GM21528 (cell line): ENCODE results near the gene RNF31.

Experiments used
- ATAC-seq: cut with Tn5 transposase; IDR thresholded peaks from one replicate; pipeline ENCODE4 v1.9.1; 2021; ENCODE audit warnings: mild to moderate bottlenecking, moderate library complexity; ENCODE audit not compliant: unreplicated experiment, low FRiP score

The RNF31 gene

DNA sequence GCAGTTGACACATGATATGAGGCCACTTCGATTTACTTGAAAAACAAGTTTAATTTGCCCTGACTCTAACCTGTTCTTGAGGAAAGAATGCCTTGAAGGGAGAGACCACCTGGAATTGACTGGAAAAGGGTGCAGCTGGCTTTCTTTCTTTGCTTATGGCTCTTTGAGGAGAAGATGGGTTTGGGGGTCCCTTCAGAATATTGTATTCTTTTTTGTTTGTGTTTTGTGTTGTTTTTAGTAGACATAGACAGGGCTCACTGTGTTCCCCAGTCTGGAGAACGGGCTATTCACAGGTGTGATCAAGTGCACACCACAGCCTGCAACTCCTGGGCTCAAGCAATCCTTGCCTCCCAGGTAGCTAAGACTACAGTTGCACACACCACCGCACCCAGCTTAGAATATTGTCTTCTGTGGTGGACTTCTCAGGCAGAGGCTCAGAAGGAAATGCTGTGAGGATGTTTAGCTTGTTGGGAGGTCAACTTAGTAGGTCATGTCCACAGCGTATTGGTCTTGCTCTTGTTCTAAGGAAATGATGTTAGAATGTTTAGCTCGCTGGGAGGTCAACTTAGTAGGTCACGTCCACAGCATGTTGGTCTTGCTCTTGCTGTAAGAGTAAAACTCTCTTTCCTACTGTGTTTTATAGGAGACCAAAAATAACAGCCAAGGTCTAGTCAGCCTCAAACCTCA is 31.0 kb upstream of the RNF31 start:
- ATAC-seq = no peak

DNA sequence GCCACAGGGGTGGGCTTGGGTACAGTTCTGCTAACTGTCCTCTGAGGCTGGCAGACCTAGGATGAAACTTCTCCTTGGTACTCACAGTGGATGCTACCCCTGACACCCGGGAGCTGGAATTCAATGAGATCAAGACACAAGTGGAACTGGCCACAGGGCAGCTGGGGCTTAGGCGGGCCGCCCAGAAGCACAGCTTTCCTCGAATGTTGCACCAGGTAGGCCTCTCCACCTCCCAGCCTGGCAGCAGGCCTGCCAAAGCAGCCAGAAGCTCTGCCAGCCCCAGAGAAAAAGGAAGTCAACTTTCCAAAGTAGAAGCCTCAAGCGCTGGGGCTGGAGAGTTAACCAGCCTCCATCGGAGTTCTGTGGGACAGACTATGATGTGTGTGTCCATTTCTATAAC is 30.1 kb upstream of the RNF31 start:
- ATAC-seq = no peak

DNA sequence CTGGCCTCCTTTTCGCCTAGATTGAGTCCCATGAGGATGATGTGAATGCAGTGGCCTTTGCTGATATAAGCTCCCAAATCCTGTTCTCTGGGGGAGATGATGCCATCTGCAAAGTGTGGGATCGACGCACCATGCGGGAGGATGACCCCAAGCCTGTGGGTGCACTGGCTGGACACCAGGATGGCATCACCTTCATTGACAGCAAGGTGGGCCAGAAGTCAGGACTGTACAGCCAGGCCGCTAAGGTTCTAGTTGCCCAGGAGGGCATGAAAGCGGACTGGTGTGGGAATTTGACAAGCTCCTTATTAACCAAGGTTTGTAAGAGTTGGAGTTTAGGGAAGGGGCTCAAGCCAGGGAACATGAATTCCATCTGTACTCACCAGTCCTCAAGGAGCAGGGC is 27.6 kb upstream of the RNF31 start:
- ATAC-seq = no peak

DNA sequence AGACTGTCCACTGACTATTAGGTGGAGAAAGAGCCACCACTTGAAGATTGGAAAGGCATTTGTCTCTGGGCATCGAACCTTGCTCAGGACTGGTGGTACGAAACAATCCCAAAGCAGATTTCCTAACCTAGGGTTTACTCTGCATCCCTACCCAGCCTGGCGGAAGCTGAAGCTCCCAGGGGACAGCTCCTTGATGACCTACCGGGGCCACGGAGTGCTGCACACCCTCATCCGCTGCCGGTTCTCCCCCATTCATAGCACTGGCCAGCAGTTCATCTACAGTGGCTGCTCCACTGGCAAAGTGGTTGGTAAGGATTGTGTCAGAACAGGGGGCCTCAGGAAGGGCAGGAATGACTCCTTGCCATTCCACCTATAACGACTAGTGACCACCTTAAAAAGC is 26.1 kb upstream of the RNF31 start:
- ATAC-seq = no peak

DNA sequence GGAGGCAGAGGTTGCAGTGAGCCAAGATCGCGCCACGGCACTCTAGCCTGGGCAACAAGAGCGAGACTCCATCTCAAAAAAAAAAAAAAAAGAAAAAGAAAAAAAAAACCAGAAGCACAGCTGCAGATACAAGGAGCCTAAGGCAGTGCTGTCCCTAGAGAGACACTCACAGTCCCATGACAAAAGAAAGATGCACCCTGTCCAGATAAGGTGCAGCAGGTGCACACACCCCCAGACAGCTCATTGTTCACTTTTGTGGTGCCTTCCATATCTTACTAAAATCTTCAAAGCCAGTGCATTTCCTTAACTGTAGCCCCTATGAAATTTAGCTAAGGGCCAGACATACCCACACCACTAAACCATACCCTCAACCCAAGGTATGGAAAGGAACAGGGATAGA is 24.9 kb upstream of the RNF31 start:
- ATAC-seq = no peak

DNA sequence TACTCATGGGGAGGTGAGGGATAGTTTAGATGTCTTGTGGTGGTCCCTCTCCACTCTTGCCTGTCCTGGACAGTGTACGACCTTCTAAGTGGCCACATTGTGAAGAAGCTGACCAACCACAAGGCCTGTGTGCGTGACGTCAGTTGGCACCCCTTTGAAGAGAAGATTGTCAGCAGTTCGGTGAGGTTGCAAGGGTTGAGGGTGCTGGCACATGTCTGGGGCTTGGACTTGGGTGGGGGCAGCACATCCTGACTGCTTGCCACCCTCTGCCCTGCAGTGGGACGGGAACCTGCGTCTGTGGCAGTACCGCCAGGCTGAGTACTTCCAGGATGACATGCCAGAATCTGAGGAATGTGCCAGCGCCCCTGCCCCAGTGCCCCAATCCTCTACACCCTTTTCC is 24.4 kb upstream of the RNF31 start:
- no peak for ATAC-seq

DNA sequence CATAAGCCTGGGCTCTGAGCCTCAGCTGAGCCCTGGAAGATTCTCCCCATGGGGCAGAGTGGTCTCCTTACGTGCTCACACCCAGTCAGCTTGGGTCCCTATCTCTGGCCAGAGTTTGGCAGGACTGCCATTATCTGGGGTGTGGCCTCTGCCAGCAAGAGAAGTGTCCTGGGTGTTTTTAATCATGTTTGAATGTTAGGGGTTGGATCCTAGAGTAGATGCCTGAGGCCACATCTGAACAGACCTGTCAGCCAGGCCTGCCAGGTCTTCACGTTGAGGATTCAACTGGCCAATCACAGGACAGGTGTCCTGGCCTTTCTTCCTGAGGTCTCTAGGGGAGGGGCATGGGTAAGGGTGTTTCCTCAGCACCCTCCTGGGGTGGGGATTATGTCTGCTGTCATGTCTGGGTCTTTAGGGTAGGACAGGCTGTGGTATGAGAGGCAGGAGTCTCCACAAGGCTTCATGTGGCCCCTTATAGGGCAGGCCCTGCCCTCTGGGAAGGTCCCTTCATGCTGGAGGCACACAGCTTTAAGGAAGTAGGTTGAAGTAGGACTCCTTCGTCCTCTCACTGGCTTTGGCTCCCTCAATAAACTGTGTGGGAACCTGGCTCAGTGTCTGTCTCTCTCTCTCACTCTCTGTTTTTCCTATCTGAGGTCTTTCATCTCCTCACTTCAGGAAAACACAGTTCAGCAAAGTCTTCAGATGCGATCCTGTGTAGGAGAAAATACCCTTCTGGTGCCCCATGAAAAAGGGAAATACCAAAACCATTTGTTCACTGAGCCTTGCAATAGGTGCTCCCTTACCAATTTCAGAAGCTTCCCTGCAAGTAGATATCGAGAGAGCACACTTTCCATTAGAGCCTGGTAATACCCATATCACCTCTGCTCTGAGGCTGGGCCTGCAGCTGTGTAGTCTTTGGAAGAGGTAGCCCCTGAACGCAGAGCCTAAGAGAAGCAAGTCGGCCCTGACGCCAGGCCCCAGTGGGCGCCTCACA is 23.6 kb upstream of the RNF31 start:
- no peak for ATAC-seq

DNA sequence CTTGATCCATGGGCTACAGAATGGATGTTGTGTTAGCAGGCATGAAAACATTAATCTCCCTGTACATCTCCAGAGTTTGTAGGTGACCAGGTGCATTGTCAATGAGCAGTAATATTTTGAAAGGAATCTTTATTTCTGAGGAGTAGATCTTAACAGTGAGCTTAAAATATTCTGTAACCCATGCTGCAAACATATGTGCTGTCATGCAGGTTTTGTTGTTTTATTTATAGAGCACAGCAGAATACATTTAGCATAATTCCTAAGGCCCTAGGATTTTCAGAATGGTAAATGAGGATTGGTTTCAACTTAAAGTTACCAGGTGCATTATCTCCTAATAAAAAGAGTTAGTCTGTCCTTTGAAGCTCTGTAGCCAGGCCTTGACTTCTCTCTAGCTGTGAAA is 20.4 kb upstream of the RNF31 start:
- ATAC-seq = no peak

DNA sequence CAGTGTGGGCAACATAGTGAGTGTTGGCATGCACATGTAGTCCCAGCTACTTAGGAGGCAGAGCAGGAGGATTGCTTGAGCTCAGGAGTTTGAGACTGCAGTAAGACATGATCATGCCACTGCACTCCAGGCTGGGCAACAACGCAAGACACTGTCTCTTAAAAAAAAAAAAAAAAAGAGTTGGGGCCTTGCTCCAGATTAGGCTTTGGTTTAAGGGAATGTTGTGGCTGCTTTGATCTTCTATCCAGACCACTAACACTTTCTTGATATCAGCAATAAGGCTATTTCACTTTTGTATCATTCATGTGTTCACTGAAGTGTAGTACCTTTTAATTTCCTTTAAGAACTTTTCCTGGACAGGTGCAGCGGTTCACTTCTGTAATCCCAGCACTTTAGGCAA is 19.6 kb upstream of the RNF31 start:
- no peak for ATAC-seq

DNA sequence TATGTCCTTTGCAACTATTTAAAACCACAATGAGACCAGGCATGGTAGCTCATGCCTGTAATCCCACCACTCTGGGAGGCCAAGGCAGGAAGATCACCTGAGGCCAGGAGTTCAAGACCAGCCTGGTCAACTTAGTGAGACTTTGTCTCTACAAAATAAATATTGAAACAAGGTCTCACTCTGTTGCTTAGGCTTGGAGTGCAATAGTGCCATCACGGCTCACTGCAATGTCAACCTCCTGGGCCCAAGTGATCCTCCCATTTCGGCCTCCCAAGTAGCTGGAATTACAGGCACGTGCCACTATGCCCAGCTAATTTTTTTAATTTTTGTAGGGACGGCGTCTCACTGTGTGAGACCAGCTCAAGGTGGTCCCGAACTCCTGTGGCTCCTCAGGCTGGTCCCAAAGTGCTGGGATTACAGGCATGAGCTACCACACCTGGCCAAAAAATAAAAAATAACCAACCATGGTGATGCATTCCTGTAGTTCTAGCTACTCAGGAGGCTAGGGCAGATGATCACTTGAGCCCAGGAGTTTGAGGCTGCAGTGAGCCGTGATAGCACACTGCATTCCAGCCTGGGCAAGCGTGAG is 17.8 kb upstream of the RNF31 start:
- ATAC-seq = no peak

DNA sequence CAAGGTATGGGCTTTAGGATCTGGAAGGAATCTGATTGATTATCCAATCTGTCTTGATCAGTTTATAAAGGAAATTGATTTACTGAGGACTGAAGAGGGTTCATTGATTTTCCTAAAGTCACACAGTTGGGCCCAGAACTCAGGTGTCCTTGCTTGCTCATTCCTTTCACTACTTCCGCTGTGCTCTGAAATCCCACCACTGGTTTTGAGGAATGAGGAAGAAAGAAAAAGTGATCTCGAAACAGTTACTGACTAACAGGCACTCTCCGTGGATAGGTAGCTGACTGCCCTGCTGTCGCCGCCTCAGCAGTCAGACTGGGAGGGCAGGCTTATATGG is 16.9 kb upstream of the RNF31 start, which contains the start of gene FITM1:
FITM1 (plus strand) TSS at position 280 of the 337 bp plus-strand sequence. CDS start 905 bp downstream, outside the sequence.
- no peak for ATAC-seq

DNA sequence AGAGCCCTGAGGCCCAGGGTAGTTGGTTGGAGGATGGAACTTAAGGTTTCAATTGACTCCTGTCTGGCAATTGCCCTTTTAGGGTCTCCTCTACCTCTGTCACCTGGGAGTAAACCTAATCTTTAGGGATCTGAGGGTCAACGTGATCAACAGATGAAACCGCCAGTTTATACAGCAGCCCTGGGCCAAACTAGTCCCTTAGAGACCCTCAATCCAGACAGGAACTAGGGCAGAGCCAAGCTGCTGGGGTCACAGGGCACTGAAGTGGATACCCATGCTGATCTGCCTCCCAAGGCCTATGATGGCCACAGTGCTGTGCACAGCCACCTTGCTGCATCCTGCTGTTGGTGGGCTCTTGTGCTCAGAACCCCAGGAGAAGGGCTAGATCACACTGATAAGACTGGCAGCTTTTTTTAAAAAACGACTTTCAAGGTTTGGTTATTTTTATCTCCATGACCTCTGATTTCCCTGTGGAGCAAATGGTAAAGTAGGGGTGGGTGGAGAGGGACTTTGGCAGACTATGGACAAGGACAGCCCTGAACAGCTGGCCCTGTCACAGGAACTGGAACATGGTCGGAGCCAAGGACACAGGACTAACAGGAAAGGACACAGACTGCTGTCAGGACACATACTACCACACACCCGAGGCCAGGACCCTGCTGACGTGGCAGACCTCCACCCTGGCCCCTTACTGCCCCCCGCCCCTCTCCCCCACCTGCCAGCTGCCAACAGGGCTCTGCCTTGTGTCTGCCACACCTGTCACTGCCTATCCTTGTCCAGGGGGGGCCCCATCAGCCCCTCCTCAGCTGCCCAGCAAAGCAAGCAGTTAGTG is 16.4 kb upstream of the RNF31 start:
- no peak for ATAC-seq

DNA sequence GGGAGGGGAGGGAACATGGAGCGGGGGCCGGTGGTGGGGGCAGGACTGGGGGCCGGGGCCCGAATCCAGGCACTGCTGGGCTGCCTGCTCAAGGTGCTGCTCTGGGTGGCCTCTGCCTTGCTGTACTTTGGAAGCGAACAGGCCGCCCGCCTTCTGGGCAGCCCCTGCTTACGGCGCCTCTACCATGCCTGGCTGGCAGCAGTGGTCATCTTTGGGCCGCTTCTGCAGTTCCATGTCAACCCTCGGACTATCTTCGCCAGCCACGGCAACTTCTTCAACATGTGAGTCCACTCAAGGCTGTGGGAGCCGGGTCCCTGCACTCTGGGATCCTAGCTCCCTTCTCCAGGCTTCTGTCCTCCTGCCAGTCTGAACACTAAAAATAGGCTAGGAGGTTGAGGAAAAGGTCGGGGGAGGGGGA is 15.7 kb upstream of the RNF31 start:
- ATAC-seq = no peak

DNA sequence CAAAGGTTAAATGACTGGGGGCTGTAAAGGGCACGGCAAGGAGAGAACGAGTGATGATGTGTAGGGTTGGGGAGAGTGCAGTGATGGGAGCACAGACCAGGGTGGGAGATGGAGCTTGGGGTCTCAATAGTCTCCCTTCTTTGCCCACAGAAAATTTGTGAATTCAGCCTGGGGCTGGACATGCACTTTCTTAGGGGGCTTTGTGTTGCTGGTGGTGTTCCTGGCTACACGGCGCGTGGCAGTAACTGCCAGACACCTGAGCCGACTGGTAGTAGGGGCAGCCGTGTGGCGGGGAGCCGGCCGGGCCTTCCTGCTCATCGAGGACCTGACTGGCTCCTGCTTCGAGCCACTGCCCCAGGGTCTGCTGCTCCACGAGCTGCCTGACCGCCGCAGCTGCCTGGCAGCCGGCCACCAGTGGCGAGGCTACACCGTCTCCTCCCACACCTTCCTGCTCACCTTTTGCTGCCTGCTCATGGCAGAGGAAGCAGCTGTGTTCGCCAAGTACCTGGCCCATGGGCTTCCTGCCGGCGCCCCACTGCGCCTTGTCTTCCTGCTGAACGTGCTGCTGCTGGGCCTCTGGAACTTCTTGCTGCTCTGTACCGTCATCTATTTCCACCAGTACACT is 15.1 kb upstream of the RNF31 start:
- ATAC-seq = no peak

DNA sequence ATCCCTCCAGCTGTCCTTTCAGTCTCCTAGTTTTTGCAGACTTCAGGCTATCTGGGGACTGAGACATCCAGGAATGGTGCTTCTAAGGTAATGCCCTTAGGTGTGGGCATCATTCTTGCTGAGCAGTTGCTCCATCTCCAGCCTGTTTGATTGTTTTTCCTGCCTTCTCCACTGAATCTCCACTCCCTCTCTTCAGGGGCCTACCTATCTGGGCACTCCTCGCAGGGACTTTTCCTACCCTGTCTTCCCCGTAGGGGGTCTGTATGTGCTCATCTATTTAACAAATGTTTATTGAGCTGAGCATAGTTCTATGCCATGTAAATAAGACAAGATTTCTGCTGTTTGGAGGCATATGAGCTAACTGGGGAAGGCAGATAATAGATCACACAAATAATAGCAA is 14.3 kb upstream of the RNF31 start:
- ATAC-seq = no peak

DNA sequence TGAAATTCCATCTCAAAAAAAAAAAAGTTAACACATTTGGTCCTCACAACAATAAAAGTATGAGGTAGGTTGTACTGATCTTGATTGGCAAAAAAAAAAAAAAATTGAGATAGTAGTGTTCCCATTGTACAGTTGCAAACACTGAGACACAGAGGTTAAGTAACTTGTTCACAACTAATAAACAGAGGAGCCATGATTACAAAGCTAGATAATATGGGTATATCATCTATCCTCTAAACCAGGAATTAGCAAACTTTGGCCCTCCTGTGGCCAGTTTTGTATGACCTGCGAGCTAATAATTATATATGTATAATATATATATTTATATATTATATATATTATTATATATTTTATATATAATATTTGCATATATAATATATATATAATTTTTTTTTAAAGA is 13.6 kb upstream of the RNF31 start:
- ATAC-seq = no peak

DNA sequence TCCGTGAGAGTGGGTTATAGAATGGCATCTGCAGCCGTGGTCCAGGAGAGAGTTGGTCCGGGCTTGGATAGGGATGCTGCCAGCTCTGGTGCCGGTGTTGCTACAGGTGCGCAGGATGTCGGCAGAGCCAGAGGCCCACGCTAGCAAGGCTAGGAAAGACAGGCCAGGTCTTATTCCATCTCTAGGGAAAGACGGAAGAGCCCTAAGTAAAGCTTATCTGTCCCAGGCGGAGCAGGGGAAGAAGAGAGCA is 11.8 kb upstream of the RNF31 start:
- peak; percentile 2 for ATAC-seq

DNA sequence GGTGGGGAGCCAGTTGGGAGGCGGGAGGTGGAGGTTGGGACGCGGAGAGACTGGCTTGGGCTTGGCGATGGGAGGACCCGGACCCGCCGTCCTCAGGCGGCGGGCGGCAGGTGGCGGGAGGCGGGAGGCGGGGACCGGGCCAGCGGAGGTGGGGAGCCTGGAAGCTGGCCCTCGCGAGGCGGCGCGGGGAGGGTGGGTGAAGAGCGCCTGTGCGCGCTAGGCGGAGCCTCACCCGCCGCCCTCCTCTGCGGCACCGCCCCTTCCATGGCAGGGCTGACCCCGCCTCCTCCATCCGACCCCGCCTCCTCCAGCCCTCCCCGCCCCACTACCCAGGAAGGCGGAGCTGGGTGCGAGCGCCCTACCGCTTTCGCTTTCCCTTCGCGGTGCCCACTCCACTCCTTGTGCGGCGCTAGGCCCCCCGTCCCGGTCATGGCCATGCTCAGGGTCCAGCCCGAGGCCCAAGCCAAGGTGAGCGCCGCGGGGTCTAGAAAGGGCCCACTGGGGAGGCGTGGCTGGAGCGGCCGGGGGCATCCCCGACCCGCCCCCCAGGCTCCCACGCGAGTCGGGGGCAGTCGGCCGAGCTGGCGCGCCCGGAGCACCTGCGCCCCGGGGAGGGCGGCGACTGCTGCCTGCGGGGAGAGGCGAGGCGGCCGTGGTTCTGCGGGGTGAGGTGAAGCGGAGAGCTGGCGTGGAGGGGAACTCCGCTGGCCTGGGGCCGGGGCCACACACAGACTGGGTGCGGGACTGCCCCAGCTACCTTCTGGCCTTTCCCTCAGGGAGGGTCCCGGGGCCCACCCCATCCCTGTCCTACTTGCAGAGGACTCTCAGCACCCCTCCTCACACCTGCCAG is 11.2 kb upstream of the RNF31 start, which contains the start of gene PSME1:
PSME1 (plus strand) TSS at position 361 of the 850 bp plus-strand sequence; CDS start at position 430, 69 bp downstream.
- ATAC-seq = peak; percentile 80
